Testis (tissue), 3 donors: Measurements from ENCODE around the gene NELL2. TPM values are rescaled to one million over a fixed set of nuclear protein-coding genes. Genes with fewer than 3 reads are reported as not detected.

Experiments used
- DNase-seq: peaks from one replicate; pipeline ENCODE4 v3.0.0-alpha.2; 2019
- H3K27ac ChIP-seq, 2 donors: fragments of 200-600 bp; sonication (generic); one replicate each; pipeline ENCODE4 v1.5.1; 2019
- H3K27me3 ChIP-seq: fragments of 200-600 bp; sonication (generic); one replicate; pipeline ENCODE4 v1.5.1; 2019
- H3K36me3 ChIP-seq: fragments of 200-600 bp; sonication (generic); one replicate; pipeline ENCODE4 v1.5.1; 2017; ENCODE audit warnings: low read depth; ENCODE audit errors: missing control alignments
- H3K4me1 ChIP-seq: fragments of 200-600 bp; sonication (generic); one replicate; pipeline ENCODE4 v1.5.1; 2019
- H3K4me3 ChIP-seq, 2 donors: fragments of 200-600 bp; sonication (generic); one replicate each; pipeline ENCODE4 v1.5.1; 2017 to 2019
- H3K9me3 ChIP-seq: fragments of 200-600 bp; sonication (generic); one replicate; pipeline ENCODE4 v1.5.1; 2017
- POLR2A ChIP-seq: fragments of 450-650 bp; IDR thresholded peaks from one replicate; pipeline ENCODE4 v1.6.1; 2017; ENCODE audit warnings: antibody characterized with exemption, mild to moderate bottlenecking, moderate library complexity
- WGBS, 2 donors: methylation state at CpG; one replicate each; pipeline ENCODE4 v1.1.5; 2018; 5-methylcytosine and 5-hydroxymethylcytosine counted together
- intact Hi-C: fragments of 100-400 bp; cut with DNase I; formaldehyde crosslinking; loops from one replicate; pipeline ENCODE4 v1.15.1; 2023; ENCODE audit warnings: low total_unique reads
- polyA plus RNA-seq: library from polyadenylated mRNA; stranded (reverse); fragments of 350-450 nt; fragmentation: Illumina TruSeq; extraction: RNeasy Lipid Tissue Mini Kit (QIAGEN cat#74804); gene quantifications from one replicate; pipeline ENCODE4 v1.2.3, GENCODE V29; 2014; ENCODE audit warnings: low read depth, low replicate concordance; ENCODE audit not compliant: insufficient read depth
- total RNA-seq, 2 donors: library from RNA; depleted of rRNA; stranded (reverse); fragments of >200 nt; gene quantifications; one replicate each; pipeline ENCODE4 v1.2.3, GENCODE V29; 2016
- TF ChIP-seq, protein P1 (sequence below), 3 experiments: fragments of 450-650 bp in 2 of 3; fragments of 200-600 bp in 1 of 3; sonication (generic) in 1 of 3; IDR thresholded peaks; one replicate each; pipeline ENCODE4 v1.5.1; 2016 to 2019; ENCODE audit warnings: antibody characterized with exemption in 3 of 3, mild to moderate bottlenecking in 2 of 3, moderate library complexity in 1 of 3

Gene NELL2
- total and polyA plus RNA-seq, 3 donors from 2014 or later, result 4.2 to 10.6 (median 9.0) TPM

DNA sequence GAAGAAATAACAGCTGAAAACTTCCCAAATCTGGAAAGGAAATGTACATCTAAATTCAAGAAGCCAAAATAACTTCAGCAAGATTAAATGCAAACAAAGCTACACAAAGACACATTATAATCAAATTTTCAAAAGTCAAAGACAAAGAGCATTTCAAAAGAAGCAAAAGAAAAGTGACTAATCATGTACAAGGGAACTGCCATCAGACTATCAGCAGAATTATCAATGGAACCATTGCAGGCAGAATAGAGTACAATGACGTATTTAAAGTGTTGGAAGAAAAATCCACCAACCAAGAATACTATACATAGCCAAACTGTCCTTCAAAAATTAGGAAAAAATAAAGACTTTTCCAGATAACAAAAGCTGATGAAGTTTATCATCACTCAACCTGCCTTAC is 147.5 kb downstream of the NELL2 start:
- no peaks in the 10 kb centered on the region for H3K27me3 ChIP-seq
- H3K4me1 ChIP-seq, result no peaks in the 10 kb centered on the region
- intact Hi-C loops, result no loop called here
- TF ChIP-seq POLR2A, result no peak
- TF ChIP-seq, protein P1, sequence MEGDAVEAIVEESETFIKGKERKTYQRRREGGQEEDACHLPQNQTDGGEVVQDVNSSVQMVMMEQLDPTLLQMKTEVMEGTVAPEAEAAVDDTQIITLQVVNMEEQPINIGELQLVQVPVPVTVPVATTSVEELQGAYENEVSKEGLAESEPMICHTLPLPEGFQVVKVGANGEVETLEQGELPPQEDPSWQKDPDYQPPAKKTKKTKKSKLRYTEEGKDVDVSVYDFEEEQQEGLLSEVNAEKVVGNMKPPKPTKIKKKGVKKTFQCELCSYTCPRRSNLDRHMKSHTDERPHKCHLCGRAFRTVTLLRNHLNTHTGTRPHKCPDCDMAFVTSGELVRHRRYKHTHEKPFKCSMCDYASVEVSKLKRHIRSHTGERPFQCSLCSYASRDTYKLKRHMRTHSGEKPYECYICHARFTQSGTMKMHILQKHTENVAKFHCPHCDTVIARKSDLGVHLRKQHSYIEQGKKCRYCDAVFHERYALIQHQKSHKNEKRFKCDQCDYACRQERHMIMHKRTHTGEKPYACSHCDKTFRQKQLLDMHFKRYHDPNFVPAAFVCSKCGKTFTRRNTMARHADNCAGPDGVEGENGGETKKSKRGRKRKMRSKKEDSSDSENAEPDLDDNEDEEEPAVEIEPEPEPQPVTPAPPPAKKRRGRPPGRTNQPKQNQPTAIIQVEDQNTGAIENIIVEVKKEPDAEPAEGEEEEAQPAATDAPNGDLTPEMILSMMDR (IDR thresholded peaks at IDR 0.05), result no peak
- H3K4me3 ChIP-seq, result no peak overlapping the region
- no peaks in the 10 kb centered on the region for H3K9me3 ChIP-seq
- H3K27ac ChIP-seq, result no peak overlapping the region
- H3K36me3 ChIP-seq, result no peaks in the 10 kb centered on the region
- WGBS, 2 donors, result 93 to 95% methylated on average over 1 of the region's 1 CpG
- no peak for DNase-seq

DNA sequence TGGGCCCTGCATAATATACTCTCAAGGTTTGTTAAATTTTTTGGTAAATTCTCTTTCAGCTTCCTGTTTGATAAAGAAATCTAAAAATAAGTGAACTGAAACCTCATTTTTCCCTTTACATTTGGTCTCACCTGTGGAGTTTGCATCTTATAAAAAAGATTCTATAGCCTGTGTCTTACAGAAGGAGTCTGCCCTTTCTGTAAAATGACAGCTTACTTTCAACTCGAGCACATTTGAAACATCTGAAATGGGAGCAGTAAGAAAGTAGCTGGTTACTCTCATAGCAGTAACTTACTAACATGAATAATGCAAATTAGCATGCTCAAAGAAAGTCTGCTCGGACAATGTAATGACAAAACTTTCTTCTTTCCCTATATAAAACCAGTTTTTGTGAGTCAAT is 155.8 kb downstream of the NELL2 start:
- H3K27me3 ChIP-seq, result no peaks in the 10 kb centered on the region
- TF ChIP-seq POLR2A, result no peak
- TF ChIP-seq, protein P1 (IDR thresholded peaks at IDR 0.05), result no peak
- H3K9me3 ChIP-seq, result no peaks in the 10 kb centered on the region
- no peaks in the 10 kb centered on the region for H3K36me3 ChIP-seq
- no peaks in the 10 kb centered on the region for H3K4me1 ChIP-seq
- no peak for DNase-seq
- intact Hi-C loops, result no loop called here
- H3K27ac ChIP-seq, result no peak overlapping the region
- WGBS, 2 donors, result 44 to 57% methylated on average over 2 of the region's 2 CpGs
- no peak overlapping the region for H3K4me3 ChIP-seq

DNA sequence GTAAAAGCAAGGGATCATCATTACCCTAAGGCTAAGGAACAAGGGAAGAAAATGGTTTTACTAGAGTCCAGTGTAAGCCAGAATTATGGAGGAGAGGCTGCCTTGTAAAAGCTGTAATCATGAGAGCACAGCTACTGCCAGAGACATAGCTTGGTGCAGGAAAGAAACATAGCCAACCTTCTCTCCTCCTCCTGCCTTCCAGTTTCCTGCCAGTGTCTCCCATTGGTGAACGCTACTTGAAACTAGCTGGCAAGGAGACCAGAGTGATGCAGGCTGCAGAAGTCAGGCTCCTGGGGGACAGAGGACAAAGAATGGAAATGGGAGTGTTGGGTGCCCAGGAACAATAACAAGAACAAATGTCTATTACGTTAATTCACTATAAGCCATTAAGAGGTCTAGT is 158.5 kb downstream of the NELL2 start:
- no peak for DNase-seq
- TF ChIP-seq, protein P1 (IDR thresholded peaks at IDR 0.05), result no peak
- no peak for TF ChIP-seq POLR2A

DNA sequence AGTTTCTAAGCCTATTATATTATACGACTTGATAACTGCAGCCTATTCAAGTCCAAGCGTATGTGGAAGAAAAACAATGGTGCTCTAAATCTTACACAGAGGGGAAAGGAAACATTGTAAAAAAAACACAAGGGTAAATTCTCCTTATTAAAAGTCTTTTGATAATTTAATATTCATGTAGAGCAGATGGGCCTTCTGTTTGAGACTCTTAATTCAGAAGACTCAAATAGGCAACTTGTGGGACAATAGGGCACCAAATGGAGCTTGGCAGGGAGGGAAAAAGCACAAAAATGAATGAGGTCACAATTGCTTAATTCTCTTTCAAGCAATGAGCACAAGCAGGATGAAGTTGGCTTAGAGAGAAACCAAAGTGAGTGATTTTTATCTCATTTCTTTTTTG is 159.4 kb downstream of the NELL2 start:
- H3K4me3 ChIP-seq, result no peak overlapping the region
- DNase-seq, result no peak
- intact Hi-C loops, result no loop called here
- no peaks in the 10 kb centered on the region for H3K27me3 ChIP-seq
- H3K27ac ChIP-seq, result no peak overlapping the region
- TF ChIP-seq, protein P1 (IDR thresholded peaks at IDR 0.05), result no peak
- no peaks in the 10 kb centered on the region for H3K9me3 ChIP-seq
- no peaks in the 10 kb centered on the region for H3K36me3 ChIP-seq
- H3K4me1 ChIP-seq, result no peaks in the 10 kb centered on the region
- 59 to 79% methylated on average over 2 of the region's 2 CpGs for WGBS, 2 donors

More for the DNA sequence above, 158.5 kb downstream of the NELL2 start:
- intact Hi-C loops, result no loop called here
- WGBS, 2 donors, result 84 to 88% methylated on average over 2 of the region's 2 CpGs
- no peaks in the 10 kb centered on the region for H3K27me3 ChIP-seq
- H3K27ac ChIP-seq, result no peak overlapping the region
- H3K9me3 ChIP-seq, result no peaks in the 10 kb centered on the region
- H3K4me3 ChIP-seq, result no peak overlapping the region
- no peaks in the 10 kb centered on the region for H3K36me3 ChIP-seq
- no peaks in the 10 kb centered on the region for H3K4me1 ChIP-seq

DNA sequence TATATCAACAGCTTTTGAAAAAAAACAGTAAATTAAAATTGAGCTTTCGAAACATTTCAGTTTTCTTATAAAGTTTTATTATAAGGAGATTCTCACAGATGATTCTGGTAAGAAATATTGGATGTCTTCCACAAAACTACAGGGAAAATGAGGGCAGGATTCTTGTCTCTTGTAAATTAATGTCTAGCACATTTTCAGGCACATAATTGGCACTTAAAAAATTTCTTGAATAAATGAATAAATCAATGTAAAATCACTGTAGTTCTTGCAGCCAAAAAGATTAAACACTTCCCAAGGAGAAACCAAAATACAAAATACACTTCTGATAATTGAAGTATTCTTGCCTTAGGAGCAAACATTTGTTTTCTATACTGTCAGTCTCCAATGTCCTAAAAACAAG is 164.4 kb downstream of the NELL2 start:
- TF ChIP-seq, protein P1 (IDR thresholded peaks at IDR 0.05), result no peak
- no peak for TF ChIP-seq POLR2A
- no peaks in the 10 kb centered on the region for H3K36me3 ChIP-seq
- H3K27ac ChIP-seq, result no peak overlapping the region
- no peak for DNase-seq
- H3K4me1 ChIP-seq, result no peaks in the 10 kb centered on the region
- H3K4me3 ChIP-seq, result no peak overlapping the region
- no peaks in the 10 kb centered on the region for H3K27me3 ChIP-seq
- no peaks in the 10 kb centered on the region for H3K9me3 ChIP-seq
- 92 to 97% methylated on average over 1 of the region's 1 CpG for WGBS, 2 donors
- intact Hi-C loops, result no loop called here
